ENCODE results near the gene MT1E.

MT1E gene

DNA sequence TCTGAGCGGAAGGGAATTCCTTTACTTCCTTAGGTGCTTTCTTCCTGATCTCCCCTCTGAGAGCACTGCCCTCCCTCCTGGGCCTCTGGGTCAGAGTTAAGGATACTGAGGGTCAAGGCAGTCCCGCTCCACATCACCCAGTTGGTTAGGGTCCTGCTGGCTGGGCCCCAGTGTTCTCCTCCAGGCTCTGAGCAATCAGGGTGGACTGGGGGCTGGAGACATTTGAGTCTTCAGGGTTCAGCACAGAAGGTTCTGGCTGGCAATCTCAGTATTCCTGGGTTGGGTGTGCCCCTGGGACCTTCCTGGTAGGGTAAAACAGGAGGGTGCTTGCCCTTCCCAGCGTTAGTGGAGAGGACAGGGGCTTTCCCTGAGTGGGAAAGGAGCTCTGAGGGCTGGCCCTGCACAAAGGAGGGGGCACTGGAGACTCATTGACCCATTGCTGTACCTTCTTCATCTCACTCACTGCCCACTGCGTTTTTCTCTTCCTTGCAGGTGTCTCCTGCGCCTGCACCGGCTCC is 7.3 kb downstream of the MT1E start:
- H3K4me3 ChIP-seq (ENCODE audit: low read length) = peak overlapping the region; percentile 39
- no peak for TF ChIP-seq CTCF (conservative IDR thresholded peaks at IDR 0.05; ENCODE audit: low read depth, low read length)
- no peak for DNase-seq (ENCODE audit: low read depth)

DNA sequence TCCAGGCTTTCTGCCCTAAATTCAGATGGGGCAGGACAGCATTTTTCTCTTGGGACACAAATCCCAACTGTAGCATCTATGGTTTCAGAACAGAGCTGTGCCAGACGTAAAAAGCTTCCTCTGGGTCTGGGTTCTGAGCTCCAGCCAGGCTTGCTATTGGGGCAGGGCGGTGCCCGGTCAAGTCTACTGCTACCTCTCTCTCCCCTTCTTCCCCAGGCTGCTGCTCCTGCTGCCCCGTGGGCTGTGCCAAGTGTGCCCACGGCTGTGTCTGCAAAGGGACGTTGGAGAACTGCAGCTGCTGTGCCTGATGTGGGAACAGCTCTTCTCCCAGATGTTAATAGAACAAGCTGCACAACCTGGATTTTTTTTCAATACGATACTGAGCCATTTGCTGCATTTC is 8.0 kb downstream of the MT1E start:
- DNase-seq (ENCODE audit: low read depth) = no peak
- no peak overlapping the region for H3K4me3 ChIP-seq (ENCODE audit: low read length)
- no peak for TF ChIP-seq CTCF (conservative IDR thresholded peaks at IDR 0.05; ENCODE audit: low read depth, low read length)

- no peak for TF ChIP-seq CTCF (conservative IDR thresholded peaks at IDR 0.05; ENCODE audit: low read depth, low read length)
- DNase-seq (ENCODE audit: low read depth) = no peak
- no peak overlapping the region for H3K4me3 ChIP-seq (ENCODE audit: low read length)
Measured at GRCh38 chr16:56634715-56635440, 9.3 kb downstream of the MT1E start.

GRCh38 chr16:56635441-56635967 is 9.9 kb downstream of the MT1E start:
- H3K4me3 ChIP-seq (ENCODE audit: low read length) = no peak overlapping the region
- no peak for TF ChIP-seq CTCF (conservative IDR thresholded peaks at IDR 0.05; ENCODE audit: low read depth, low read length)
- DNase-seq (ENCODE audit: low read depth) = no peak

DNA sequence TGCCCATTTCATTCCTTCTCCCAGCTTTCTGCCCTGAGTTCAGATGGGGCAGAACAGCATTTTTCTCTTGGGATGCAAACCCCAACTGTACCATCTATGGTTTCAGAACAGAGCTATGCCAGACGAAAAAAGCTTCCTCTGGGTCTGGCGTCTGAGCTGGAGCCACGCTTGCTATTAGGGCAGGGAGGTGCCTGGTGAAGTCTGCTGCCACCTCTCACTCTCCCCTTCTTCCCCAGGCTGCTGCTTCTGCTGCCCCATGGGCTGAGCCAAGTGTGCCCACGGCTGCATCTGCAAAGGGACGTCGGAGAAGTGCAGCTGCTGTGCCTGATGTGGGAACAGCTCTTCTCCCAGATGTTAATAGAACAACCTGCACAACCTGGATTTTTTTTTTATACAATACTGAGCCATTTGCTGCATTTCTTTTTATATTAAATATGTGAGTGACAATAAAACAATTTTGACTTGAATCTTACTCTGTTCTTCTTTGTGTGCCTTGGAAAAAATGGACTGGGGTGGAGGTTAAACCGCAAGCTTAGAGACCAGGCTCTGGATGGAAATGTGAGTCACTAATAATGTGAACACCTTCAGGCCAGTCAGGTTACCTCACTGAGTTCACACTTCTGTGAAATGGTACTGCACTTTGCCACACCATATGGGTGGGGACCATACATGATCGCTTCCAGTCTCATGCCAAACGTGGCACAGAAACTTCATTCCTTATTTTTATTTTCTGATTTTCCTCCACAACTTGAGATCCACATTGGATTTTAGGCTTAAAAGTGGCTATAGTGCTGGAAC is 11.2 kb downstream of the MT1E start:
- no peak for TF ChIP-seq CTCF (conservative IDR thresholded peaks at IDR 0.05; ENCODE audit: low read depth, low read length)
- H3K4me3 ChIP-seq (ENCODE audit: low read length) = no peak overlapping the region
- DNase-seq (ENCODE audit: low read depth) = no peak

- TF ChIP-seq CTCF (conservative IDR thresholded peaks at IDR 0.05; ENCODE audit: low read depth, low read length) = no peak
- DNase-seq (ENCODE audit: low read depth) = no peak
- peak within 1 kb of the TSS; percentile 42 for H3K4me3 ChIP-seq (ENCODE audit: low read length)
Measured at GRCh38 chr16:56637814-56638750, 12.5 kb downstream of the MT1E start, which contains the start of gene MT1A. MT1A (plus strand) TSS chr16:56638666; CDS start chr16:56638739, 73 bp downstream.

Measured in retinal pigment epithelial cell (primary cell).